ENCODE measurements around the gene FYCO1.

The FYCO1 gene

DNA sequence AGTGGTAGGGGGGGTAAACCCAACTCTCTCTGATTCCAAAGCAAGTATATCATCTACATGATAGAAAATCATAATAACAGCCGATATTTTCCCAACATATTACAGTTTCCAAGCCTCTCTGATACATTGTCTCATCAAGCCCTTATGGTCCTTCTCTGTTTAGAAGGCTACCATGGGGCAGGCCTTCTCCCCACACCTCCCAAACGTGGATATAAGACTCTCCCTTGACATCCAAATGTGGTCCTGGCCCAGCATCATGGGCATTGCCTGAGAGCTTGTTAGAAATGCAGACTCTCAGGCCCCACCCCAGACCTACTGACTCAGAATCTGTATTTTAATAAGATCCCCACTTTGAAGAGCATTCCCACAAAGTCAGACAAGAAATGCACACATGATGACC is 127.0 kb downstream of the FYCO1 start:
- Histone ChIP-seq H3K27me3 (ENCODE audit: control insufficient read depth in 1 of 2, insufficient read depth in 2 of 2, low read length in 2 of 2) (no peaks in the 10 kb centered on the region), H3K4me3 (ENCODE audit: low read depth in 1 of 2, low read length in 2 of 2) (no peak overlapping the region), H3K36me3 (ENCODE audit: control insufficient read depth in 1 of 2, insufficient read depth in 2 of 2, low read length in 2 of 2) (no peaks in the 10 kb centered on the region), H3K27ac (ENCODE audit: low read depth, low read length) (no peak overlapping the region), H3K9me3 (ENCODE audit: control insufficient read depth in 1 of 2, low read length in 2 of 2) (peaks cover 0 to 2% of the 10 kb centered on the region in 2 donors), H3K4me1 (ENCODE audit: control insufficient read depth in 1 of 2, insufficient read depth in 2 of 2, low read length in 2 of 2) (peaks cover 4 to 7% of the 10 kb centered on the region in 2 donors), H3K9ac (ENCODE audit: low read depth in 1 of 2, low read length in 2 of 2) (no peak overlapping the region)

DNA sequence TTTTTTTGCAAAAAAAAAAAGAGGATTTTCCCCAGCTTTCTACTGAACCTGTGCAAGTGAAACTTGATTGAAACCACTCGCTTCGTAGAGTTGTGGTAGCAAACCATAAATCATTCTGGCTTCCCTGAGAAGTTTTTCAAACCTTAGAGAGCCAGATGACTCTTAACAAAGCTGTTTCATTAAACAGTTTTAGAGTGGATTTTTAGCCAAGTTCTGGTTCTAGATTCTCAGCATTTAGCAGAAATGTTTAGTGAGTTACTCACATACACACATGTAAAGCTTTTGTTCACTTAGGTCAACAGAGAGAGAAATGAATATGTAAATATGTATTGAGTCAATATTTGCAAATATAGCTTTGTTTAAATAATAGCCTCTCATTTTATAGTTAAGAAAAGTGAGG is 127.4 kb downstream of the FYCO1 start:
- Histone ChIP-seq H3K4me3 (ENCODE audit: low read depth in 1 of 2, low read length in 2 of 2) (no peak overlapping the region), H3K9ac (ENCODE audit: low read depth in 1 of 2, low read length in 2 of 2) (no peak overlapping the region), H3K27ac (ENCODE audit: low read depth, low read length) (no peak overlapping the region), H3K36me3 (ENCODE audit: control insufficient read depth in 1 of 2, insufficient read depth in 2 of 2, low read length in 2 of 2) (no peaks in the 10 kb centered on the region), H3K27me3 (ENCODE audit: control insufficient read depth in 1 of 2, insufficient read depth in 2 of 2, low read length in 2 of 2) (no peaks in the 10 kb centered on the region), H3K4me1 (ENCODE audit: control insufficient read depth in 1 of 2, insufficient read depth in 2 of 2, low read length in 2 of 2) (peaks cover 3 to 7% of the 10 kb centered on the region in 2 donors), H3K9me3 (ENCODE audit: control insufficient read depth in 1 of 2, low read length in 2 of 2) (peaks cover 4 to 6% of the 10 kb centered on the region in 2 donors)
